Activated B cell treated with CpG ODN at 0.5 μM for 24 hours (primary cell): ENCODE results near the gene CHRM2. TPM values are rescaled to one million over a fixed set of nuclear protein-coding genes. Genes with fewer than 3 reads are reported as not detected.

Experiments used
- ATAC-seq: fragments of 200-7000 bp; cut with Tn5 transposase; one replicate; pipeline ENCODE4 v1.10.0; 2021; ENCODE audit warnings: low read depth, mild to moderate bottlenecking, moderate library complexity
- CTCF ChIA-PET: fragments of 350-600 bp; sonication (Branson Sonifier 250); formaldehyde crosslinking; loops from one replicate; lab custom pipeline; 2021; ENCODE audit warnings: antibody characterized with exemption; lab: Charles Lee
- POLR2A ChIA-PET: fragments of 350-600 bp; sonication (Branson Sonifier 250); formaldehyde crosslinking; loops from one replicate; lab custom pipeline; 2021; ENCODE audit warnings: antibody characterized with exemption; lab: Charles Lee
- DNase-seq: peaks from one replicate; pipeline ENCODE4 v3.0.0; 2022
- H3K27ac Mint-ChIP-seq: one replicate; pipeline ENCODE4 v1.8.0; 2020; ENCODE audit warnings: mixed read lengths
- H3K27me3 Mint-ChIP-seq: one replicate; pipeline ENCODE4 v1.8.0; 2021; ENCODE audit warnings: mixed read lengths
- H3K36me3 Mint-ChIP-seq: one replicate; pipeline ENCODE4 v1.8.0; 2021; ENCODE audit warnings: low read depth, mixed read lengths
- H3K4me1 Mint-ChIP-seq: one replicate; pipeline ENCODE4 v1.8.0; 2021; ENCODE audit warnings: mixed read lengths
- H3K4me3 Mint-ChIP-seq: one replicate; pipeline ENCODE4 v1.8.0; 2020; ENCODE audit warnings: mild to moderate bottlenecking, mixed read lengths
- H3K9me3 Mint-ChIP-seq: one replicate; pipeline ENCODE4 v1.8.0; 2020; ENCODE audit warnings: mixed read lengths
- intact Hi-C: fragments of 100-400 bp; cut with micrococcal nuclease; formaldehyde crosslinking; loops from one replicate; pipeline ENCODE4 v1.15.1; 2024
- total RNA-seq: library from RNA; stranded (reverse); gene quantifications from 2 replicates; pipeline ENCODE4 v1.2.3, GENCODE V29; 2022
- TF ChIP-seq, protein P1 (sequence below): fragments of 200-600 bp; IDR thresholded peaks from one replicate; pipeline ENCODE4 v1.8.0; 2022; ENCODE audit warnings: antibody characterized with exemption, mild to moderate bottlenecking

Gene CHRM2
- total RNA-seq, 1 donor from 2014 or later, result not detected

DNA sequence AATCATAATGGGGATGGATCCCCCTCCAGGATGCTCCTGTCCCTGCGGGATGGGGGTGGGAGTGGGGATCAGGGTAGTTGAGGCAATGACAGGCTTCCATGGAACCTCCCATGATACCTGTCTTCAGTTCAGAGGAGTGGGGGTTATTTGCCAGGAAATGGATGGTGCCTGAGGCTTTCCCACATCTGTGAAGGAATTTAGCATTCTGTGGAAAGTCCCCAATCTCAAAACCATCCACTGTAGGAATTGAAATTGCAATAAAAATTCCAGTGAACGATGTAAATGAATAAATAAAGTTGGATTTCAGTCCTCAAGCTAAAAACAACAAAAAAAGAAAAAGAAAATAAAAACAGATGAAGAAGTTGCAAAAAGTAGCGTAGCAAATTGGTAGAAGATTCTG lies 81.9 kb downstream of the CHRM2 start:
- POLR2A ChIA-PET, result no interaction called here
- ATAC-seq (no peak), DNase-seq (no peak)
- CTCF ChIA-PET, result no interaction called here
- Mint-ChIP-seq H3K27me3 (no peaks in the 10 kb centered on the region), H3K27ac (no peak overlapping the region), H3K4me1 (no peaks in the 10 kb centered on the region), H3K4me3 (no peak overlapping the region), H3K36me3 (no peaks in the 10 kb centered on the region), H3K9me3 (peaks cover 5% of the 10 kb centered on the region)
- TF ChIP-seq, protein P1, sequence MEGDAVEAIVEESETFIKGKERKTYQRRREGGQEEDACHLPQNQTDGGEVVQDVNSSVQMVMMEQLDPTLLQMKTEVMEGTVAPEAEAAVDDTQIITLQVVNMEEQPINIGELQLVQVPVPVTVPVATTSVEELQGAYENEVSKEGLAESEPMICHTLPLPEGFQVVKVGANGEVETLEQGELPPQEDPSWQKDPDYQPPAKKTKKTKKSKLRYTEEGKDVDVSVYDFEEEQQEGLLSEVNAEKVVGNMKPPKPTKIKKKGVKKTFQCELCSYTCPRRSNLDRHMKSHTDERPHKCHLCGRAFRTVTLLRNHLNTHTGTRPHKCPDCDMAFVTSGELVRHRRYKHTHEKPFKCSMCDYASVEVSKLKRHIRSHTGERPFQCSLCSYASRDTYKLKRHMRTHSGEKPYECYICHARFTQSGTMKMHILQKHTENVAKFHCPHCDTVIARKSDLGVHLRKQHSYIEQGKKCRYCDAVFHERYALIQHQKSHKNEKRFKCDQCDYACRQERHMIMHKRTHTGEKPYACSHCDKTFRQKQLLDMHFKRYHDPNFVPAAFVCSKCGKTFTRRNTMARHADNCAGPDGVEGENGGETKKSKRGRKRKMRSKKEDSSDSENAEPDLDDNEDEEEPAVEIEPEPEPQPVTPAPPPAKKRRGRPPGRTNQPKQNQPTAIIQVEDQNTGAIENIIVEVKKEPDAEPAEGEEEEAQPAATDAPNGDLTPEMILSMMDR, result no peak
- intact Hi-C loops, result no loop called here

DNA sequence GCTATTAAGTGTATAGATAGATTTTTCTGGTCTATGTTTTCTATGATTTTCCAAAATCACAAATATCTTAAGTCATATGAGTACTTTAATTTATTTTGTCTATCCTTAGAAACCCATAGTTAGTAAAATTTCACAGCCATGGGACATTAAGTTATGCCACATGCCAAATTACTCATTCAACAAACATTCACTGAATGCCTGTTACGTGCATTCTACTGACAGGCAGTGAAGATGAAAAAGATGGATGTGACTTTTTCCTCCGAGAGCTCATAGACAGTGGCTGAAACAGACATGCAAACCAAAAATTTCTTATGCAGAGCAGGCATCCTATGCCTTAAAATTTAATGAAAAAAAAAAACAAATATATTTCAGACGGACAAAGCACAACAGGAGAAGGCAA lies 84.9 kb downstream of the CHRM2 start:
- no peak for DNase-seq
- H3K4me1 Mint-ChIP-seq, result no peaks in the 10 kb centered on the region
- ChIA-PET CTCF (no interaction called here), POLR2A (interaction anchor here (0.5 kb wide), 1 partner anchor 8 kb away, joined by 3 read pairs; no protein-coding TSS in a partner anchor)
- H3K9me3 Mint-ChIP-seq, result peaks cover 5% of the 10 kb centered on the region
- H3K36me3 Mint-ChIP-seq, result no peaks in the 10 kb centered on the region
- no peak overlapping the region for H3K4me3 Mint-ChIP-seq
- TF ChIP-seq, protein P1, result no peak
- ATAC-seq, result no peak
- intact Hi-C loops, result no loop called here
- H3K27me3 Mint-ChIP-seq, result no peaks in the 10 kb centered on the region
- H3K27ac Mint-ChIP-seq, result no peak overlapping the region

DNA sequence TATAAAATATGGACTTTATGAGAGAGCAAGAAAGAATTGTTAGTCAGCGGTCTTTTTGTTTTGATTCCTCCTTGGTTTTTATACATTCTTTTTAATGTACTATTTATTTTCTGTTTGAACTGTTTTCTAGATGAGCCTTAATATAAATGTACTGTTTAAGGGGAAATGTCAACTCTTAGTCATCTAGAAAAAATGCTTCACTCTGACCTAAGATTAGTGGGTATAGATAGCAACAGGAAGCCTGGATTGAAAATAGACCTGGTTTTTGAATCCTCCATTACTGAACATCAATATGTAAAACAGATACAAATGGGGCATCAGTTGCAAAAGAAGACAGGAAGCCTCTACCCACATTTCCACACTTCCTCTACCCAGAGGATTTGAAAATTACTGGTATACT lies 87.8 kb downstream of the CHRM2 start:
- TF ChIP-seq, protein P1, result no peak
- no peaks in the 10 kb centered on the region for H3K36me3 Mint-ChIP-seq
- DNase-seq (no peak), ATAC-seq (no peak)
- ChIA-PET CTCF (no interaction called here), POLR2A (no interaction called here)
- no peak overlapping the region for H3K27ac Mint-ChIP-seq
- H3K27me3 Mint-ChIP-seq, result no peaks in the 10 kb centered on the region
- H3K4me1 Mint-ChIP-seq, result no peaks in the 10 kb centered on the region
- intact Hi-C loops, result no loop called here
- H3K9me3 Mint-ChIP-seq, result peaks cover 9% of the 10 kb centered on the region
- H3K4me3 Mint-ChIP-seq, result no peak overlapping the region

DNA sequence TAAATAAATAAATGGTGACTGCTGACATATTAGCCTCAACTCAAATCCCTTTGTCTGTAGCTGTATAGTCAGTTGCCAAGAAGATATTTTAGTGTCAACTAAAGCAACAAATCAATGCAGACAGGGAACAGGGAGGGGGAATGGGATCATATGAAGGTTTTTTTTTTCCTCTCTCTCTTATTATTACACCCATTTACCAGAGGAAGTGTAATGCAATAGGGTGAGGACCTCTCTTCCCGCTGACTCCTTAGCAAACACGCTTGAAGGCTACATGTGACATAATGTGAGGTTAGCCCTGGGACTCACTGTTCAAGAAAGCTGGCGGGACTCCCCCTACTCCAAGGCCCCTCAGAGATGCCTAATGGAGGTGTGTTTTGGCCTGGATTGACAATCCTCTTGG lies 88.2 kb downstream of the CHRM2 start:
- no peak overlapping the region for H3K4me3 Mint-ChIP-seq
- ChIA-PET POLR2A (no interaction called here), CTCF (no interaction called here)
- H3K36me3 Mint-ChIP-seq, result no peaks in the 10 kb centered on the region
- ATAC-seq (no peak), DNase-seq (no peak)
- intact Hi-C loops, result no loop called here
- H3K27me3 Mint-ChIP-seq, result no peaks in the 10 kb centered on the region
- TF ChIP-seq, protein P1, result no peak
- peaks cover 9% of the 10 kb centered on the region for H3K9me3 Mint-ChIP-seq
- no peaks in the 10 kb centered on the region for H3K4me1 Mint-ChIP-seq
- no peak overlapping the region for H3K27ac Mint-ChIP-seq

DNA sequence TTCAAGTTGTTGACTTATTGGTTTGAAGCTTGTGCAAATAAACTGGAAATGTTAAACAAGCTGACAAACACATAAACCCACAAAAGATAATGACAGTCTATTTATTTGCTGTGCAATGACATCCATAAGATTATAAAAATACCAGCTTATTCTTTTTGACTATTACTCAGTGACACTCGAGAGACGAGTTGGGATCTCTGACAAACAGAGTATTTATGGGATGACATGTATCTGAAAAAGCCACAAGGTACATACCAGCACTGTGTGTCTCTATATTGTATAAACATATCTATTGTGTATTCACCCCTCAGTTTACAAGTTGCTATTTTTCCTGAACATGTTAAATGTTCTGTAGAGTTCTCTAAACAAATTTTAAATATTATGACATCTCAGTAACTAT lies 88.9 kb downstream of the CHRM2 start:
- ChIA-PET POLR2A (no interaction called here), CTCF (no interaction called here)
- Mint-ChIP-seq H3K27ac (no peak overlapping the region), H3K27me3 (no peaks in the 10 kb centered on the region), H3K9me3 (peaks cover 9% of the 10 kb centered on the region), H3K4me1 (no peaks in the 10 kb centered on the region), H3K36me3 (no peaks in the 10 kb centered on the region), H3K4me3 (no peak overlapping the region)
- no peak for ATAC-seq
- TF ChIP-seq, protein P1, result no peak
- intact Hi-C loops, result no loop called here
- DNase-seq, result no peak
